ENCODE data around the gene RABL6. TPM values are rescaled to one million over a fixed set of nuclear protein-coding genes. Genes with fewer than 3 reads are reported as not detected.

The RABL6 gene
- total and polyA plus RNA-seq, 2 of the 4 experiments (the other 2 are of a cell fraction): 37.1 to 47.5 TPM

- H3K36me3 ChIP-seq (ENCODE audit: control insufficient read depth, insufficient read depth, low read length): peaks cover 12% of the 10 kb centered on the region; the same call in 1 of the 2 replicates
- no peaks in the 10 kb centered on the region for H3K9me3 ChIP-seq (ENCODE audit: control insufficient read depth, insufficient read depth, low read length)
- H2AK5ac ChIP-seq (ENCODE audit: low read depth, low read length): no peak overlapping the region
- H2BK5ac ChIP-seq (ENCODE audit: low read depth, low read length, poor library complexity, severe bottlenecking): no peak overlapping the region
- no peak overlapping the region for H2BK20ac ChIP-seq (ENCODE audit: low read depth, low read length)
- no peak overlapping the region for H3K4me3 ChIP-seq (ENCODE audit: insufficient read depth, low read depth, low read length)
- ChIA-PET POLR2A (ENCODE audit: unreplicated experiment) (no interaction called here), CTCF (no interaction called here)
- H3K18ac ChIP-seq (ENCODE audit: low read depth, low read length): no peak overlapping the region
- peaks cover 0 to 13% of the 10 kb centered on the region in 2 experiments; a peak in 2 of 4 replicates for H3K79me1 ChIP-seq (ENCODE audit: low read depth in 1 of 2, low read length in 2 of 2)
- dilution Hi-C loops (cut with HindIII; ENCODE audit: low sequenced_read_pairs, unreplicated experiment): no loop called here
- H4K20me1 ChIP-seq (ENCODE audit: insufficient read depth, low read length): peaks cover 6% of the 10 kb centered on the region
- intact Hi-C loops (cut with micrococcal nuclease): no loop called here
- H3K56ac ChIP-seq (ENCODE audit: extremely low read depth, insufficient read depth, low read length): no peak overlapping the region
- no peak overlapping the region for H3K9ac ChIP-seq (ENCODE audit: low read depth, low read length)
- BruUV-seq (replicated peaks): no TSS peak
- H2BK120ac ChIP-seq (ENCODE audit: low read depth, low read length): no peak overlapping the region
- H4K5ac ChIP-seq (ENCODE audit: low read depth, low read length): no peak overlapping the region
- no peak for DNase-seq
- no peak overlapping the region for H3K4ac ChIP-seq (ENCODE audit: low read depth, low read length)
- H3K27me3 ChIP-seq (ENCODE audit: control insufficient read depth, insufficient read depth, low read length): no peaks in the 10 kb centered on the region
- no peak overlapping the region for H3K14ac ChIP-seq (replicated peaks; ENCODE audit: low read depth, low read length)
- no peak overlapping the region for H3K4me2 ChIP-seq (ENCODE audit: low read depth, low read length)
- whole genome bisulfite sequencing, 2 experiments (ENCODE audit: extremely low coverage in 2 of 2, insufficient read length in 1 of 2): 87% methylated on average over 17 of the region's 26 CpGs; no CpG with 5 or more reads in 1 of the 2 experiments
- peaks cover 8% of the 10 kb centered on the region for H3K4me1 ChIP-seq (ENCODE audit: control insufficient read depth, insufficient read depth, low read length)
- in situ Hi-C loops (cut with MboI; ENCODE audit: low sequenced_read_pairs): no loop called here
- H3K23ac ChIP-seq (ENCODE audit: low read depth, low read length): no peak overlapping the region
- no peak overlapping the region for H4K91ac ChIP-seq (ENCODE audit: insufficient read depth, low read depth, low read length)
- no peak overlapping the region for H2AFZ ChIP-seq (replicated peaks; ENCODE audit: low read length, poor library complexity)
- no peak overlapping the region for H3K27ac ChIP-seq (ENCODE audit: insufficient read depth, low read length)
- H2BK15ac ChIP-seq (ENCODE audit: low read depth, low read length): no peak overlapping the region
- TF ChIP-seq, protein P1, sequence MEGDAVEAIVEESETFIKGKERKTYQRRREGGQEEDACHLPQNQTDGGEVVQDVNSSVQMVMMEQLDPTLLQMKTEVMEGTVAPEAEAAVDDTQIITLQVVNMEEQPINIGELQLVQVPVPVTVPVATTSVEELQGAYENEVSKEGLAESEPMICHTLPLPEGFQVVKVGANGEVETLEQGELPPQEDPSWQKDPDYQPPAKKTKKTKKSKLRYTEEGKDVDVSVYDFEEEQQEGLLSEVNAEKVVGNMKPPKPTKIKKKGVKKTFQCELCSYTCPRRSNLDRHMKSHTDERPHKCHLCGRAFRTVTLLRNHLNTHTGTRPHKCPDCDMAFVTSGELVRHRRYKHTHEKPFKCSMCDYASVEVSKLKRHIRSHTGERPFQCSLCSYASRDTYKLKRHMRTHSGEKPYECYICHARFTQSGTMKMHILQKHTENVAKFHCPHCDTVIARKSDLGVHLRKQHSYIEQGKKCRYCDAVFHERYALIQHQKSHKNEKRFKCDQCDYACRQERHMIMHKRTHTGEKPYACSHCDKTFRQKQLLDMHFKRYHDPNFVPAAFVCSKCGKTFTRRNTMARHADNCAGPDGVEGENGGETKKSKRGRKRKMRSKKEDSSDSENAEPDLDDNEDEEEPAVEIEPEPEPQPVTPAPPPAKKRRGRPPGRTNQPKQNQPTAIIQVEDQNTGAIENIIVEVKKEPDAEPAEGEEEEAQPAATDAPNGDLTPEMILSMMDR (conservative IDR thresholded peaks at IDR 0.05; ENCODE audit: low read depth, low read length): no peak
- TF ChIP-seq RAD21 (IDR thresholded peaks at IDR 0.05; ENCODE audit: low read length) (no peak), CEBPB (IDR thresholded peaks at IDR 0.05; ENCODE audit: low read depth, low read length) (no peak), MAFK (IDR thresholded peaks at IDR 0.05; ENCODE audit: low read depth, low read length) (no peak), RCOR1 (IDR thresholded peaks at IDR 0.05; ENCODE audit: insufficient replicate concordance, low read length) (no peak), MAZ (IDR thresholded peaks at IDR 0.05; ENCODE audit: borderline replicate concordance, low read depth, low read length) (no peak), NFE2L2 (IDR thresholded peaks at IDR 0.05; ENCODE audit: low read depth, low read length) (no peak), POLR2A (IDR thresholded peaks at IDR 0.05; ENCODE audit: low read depth, low read length) (no peak)
- no peaks in the 10 kb centered on the region for H3K9me1 ChIP-seq (ENCODE audit: insufficient read depth, low read length)
- no peak overlapping the region for H4K8ac ChIP-seq (ENCODE audit: low read depth in 2 of 2, low read length in 2 of 2)
- no peak for ATAC-seq (ENCODE audit: low read depth)
- no peak overlapping the region for H2AK9ac ChIP-seq (replicated peaks; ENCODE audit: low read depth, low read length, poor library complexity)
Observed at GRCh38 chr9:136855461-136856078, 47.8 kb downstream of the RABL6 start.

Data from IMR-90 (cell line).